ENCODE results near the gene SNX14. TPM values are rescaled to one million over a fixed set of nuclear protein-coding genes. Genes with fewer than 3 reads are reported as not detected.

The SNX14 gene
- total and polyA plus RNA-seq, 8 donors, result 11.2 to 209 (median 61.5) TPM

DNA sequence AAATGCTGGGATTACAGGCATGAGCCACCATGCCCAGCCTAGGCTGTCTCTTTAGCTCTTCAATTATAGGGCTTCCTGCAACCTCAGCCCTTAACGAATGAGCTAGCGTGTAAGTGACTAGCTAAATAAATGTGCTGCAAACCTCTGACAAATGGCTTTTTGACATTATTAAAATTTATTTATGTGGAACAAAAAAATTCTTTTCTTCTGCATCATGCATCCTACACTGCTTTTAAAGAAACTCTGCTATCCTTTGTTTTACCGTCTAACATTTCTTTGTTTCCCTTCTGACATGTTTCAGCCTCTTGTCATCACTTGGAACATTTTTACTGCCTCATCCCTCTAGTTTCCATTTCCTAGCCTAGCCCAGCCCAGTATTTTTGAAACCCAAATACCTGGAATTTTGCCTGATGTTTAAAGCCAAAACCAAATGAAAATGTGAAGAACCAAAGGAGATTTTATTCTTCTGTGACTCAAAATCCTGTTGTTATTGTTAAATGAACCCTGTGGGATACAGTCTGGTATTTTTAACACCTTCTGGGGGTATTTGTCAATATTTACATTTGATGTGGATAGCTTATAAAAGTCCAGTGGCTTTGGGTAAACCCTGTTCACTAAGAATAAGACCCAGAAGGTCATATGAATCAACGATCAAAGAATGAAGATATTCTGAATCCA lies 134.3 kb downstream of the SNX14 start:
- TF ChIP-seq POLR2AphosphoS5 (IDR thresholded peaks at IDR 0.05) (no peak), POLR2A (IDR thresholded peaks at IDR 0.05) (no peak), EP300 (IDR thresholded peaks at IDR 0.05) (no peak)
- TF ChIP-seq, protein P1, sequence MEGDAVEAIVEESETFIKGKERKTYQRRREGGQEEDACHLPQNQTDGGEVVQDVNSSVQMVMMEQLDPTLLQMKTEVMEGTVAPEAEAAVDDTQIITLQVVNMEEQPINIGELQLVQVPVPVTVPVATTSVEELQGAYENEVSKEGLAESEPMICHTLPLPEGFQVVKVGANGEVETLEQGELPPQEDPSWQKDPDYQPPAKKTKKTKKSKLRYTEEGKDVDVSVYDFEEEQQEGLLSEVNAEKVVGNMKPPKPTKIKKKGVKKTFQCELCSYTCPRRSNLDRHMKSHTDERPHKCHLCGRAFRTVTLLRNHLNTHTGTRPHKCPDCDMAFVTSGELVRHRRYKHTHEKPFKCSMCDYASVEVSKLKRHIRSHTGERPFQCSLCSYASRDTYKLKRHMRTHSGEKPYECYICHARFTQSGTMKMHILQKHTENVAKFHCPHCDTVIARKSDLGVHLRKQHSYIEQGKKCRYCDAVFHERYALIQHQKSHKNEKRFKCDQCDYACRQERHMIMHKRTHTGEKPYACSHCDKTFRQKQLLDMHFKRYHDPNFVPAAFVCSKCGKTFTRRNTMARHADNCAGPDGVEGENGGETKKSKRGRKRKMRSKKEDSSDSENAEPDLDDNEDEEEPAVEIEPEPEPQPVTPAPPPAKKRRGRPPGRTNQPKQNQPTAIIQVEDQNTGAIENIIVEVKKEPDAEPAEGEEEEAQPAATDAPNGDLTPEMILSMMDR (IDR thresholded peaks at IDR 0.05), result no peak
- H3K36me3 ChIP-seq, result no peaks in the 10 kb centered on the region
- 49 to 66% (median 55%) methylated on average over 4 of the region's 4 CpGs for WGBS, 5 donors
- H3K4me3 ChIP-seq, result no peak overlapping the region
- no peaks in the 10 kb centered on the region for H3K27me3 ChIP-seq
- H3K27ac ChIP-seq, result peak overlapping the region in 3 of 5 donors; percentile 56 to 60 (median 58)
- intact Hi-C loops (cut with DNase I; ENCODE audit: low total_unique reads), result no loop called here
- no peaks in the 10 kb centered on the region for H3K9me3 ChIP-seq
- peaks cover 16 to 69% (median 38%) of the 10 kb centered on the region in 4 donors for H3K4me1 ChIP-seq
- DNase-seq, result peak in 1 of 2 donors; percentile 42

DNA sequence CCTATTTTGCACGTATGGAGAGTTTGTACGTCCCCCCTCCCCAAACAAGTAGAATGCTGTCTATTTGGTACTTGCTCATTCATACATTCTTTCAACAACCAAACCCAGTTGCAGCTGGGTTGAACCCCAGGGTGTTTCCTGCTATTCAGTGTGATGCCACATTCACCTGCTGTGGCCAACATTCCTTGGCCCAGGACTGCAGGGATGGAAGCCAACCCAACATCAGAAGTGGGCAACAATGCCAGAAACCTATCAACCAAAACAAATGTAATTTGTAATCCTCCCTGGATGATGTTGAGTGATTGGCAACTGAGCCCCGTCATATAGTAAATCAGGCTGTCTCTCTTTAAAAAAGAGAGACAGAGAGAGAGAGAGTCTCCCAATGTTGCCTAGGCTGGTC lies 134.9 kb downstream of the SNX14 start:
- no peak for TF ChIP-seq POLR2AphosphoS5 (IDR thresholded peaks at IDR 0.05)
- TF ChIP-seq EP300 (IDR thresholded peaks at IDR 0.05), result no peak
- TF ChIP-seq POLR2A (IDR thresholded peaks at IDR 0.05), result no peak
- TF ChIP-seq, protein P1 (IDR thresholded peaks at IDR 0.05), result no peak
- no peak overlapping the region for H3K4me3 ChIP-seq
- no peaks in the 10 kb centered on the region for H3K9me3 ChIP-seq
- intact Hi-C loops (cut with DNase I; ENCODE audit: low total_unique reads), result no loop called here
- WGBS, 5 donors, result 66 to 93% (median 78%) methylated on average over 3 of the region's 3 CpGs
- H3K4me1 ChIP-seq, result peaks cover 15 to 67% (median 36%) of the 10 kb centered on the region in 4 donors
- DNase-seq, result no peak
- no peaks in the 10 kb centered on the region for H3K36me3 ChIP-seq
- peak overlapping the region in 3 of 5 donors; percentile 56 to 60 (median 58) for H3K27ac ChIP-seq
- H3K27me3 ChIP-seq, result no peaks in the 10 kb centered on the region

DNA sequence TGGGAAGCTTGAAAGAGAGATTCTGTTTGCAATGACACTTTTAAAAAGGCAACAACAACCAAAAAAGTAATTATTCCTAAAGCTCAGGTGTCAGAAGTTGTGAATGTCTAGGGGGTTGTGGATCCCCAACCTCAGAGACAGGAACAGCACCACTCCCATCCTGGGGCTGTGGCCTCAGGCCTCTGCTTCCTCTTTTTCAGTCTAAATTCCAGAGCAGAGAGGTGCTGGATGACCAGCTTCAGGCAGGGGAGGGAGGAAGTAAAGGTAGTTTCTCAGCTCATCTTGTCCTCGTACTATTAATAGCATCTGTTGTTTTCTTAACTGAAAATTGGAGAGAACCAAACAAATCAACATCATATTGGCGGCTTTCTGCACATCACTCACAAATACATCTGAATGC lies 135.5 kb downstream of the SNX14 start:
- intact Hi-C loops (cut with DNase I; ENCODE audit: low total_unique reads), result no loop called here
- no peaks in the 10 kb centered on the region for H3K36me3 ChIP-seq
- H3K4me1 ChIP-seq, result peaks cover 16 to 64% (median 37%) of the 10 kb centered on the region in 4 donors
- no peaks in the 10 kb centered on the region for H3K9me3 ChIP-seq
- no peak overlapping the region for H3K4me3 ChIP-seq
- H3K27ac ChIP-seq, result peak overlapping the region in 3 of 5 donors; percentile 56 to 60 (median 58)
- DNase-seq, result no peak
- TF ChIP-seq POLR2A (IDR thresholded peaks at IDR 0.05), result no peak
- WGBS, 5 donors, result 58 to 82% (median 66%) methylated on average over 2 of the region's 2 CpGs
- no peaks in the 10 kb centered on the region for H3K27me3 ChIP-seq

DNA sequence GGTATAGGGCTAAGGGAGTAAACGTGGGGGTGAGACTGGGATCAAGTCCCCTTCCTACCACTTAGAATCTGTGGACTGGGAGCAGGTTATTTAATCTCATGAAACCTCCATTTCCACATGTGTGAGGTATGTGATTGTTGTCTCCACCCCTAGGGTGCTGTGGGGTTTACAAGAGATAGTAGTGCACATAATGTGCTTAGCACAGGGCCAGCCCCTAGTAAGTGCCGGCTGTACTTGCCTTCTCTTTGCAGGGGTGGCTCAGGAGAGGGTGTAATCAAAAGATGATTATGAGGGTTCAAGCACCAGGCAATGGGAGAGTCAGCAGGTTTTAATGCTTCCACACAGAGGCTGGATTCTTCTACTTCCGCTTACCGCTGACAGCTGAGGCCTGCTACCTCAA lies 136.9 kb downstream of the SNX14 start:
- no peaks in the 10 kb centered on the region for H3K36me3 ChIP-seq
- DNase-seq, result no peak
- 72 to 89% (median 84%) methylated on average over 4 of the region's 4 CpGs for WGBS, 5 donors
- no peak overlapping the region for H3K4me3 ChIP-seq
- no peaks in the 10 kb centered on the region for H3K27me3 ChIP-seq
- H3K9me3 ChIP-seq, result no peaks in the 10 kb centered on the region
- TF ChIP-seq POLR2A (IDR thresholded peaks at IDR 0.05) (no peak), EP300 (IDR thresholded peaks at IDR 0.05) (no peak), POLR2AphosphoS5 (IDR thresholded peaks at IDR 0.05) (no peak)
- TF ChIP-seq, protein P1 (IDR thresholded peaks at IDR 0.05), result no peak
- H3K27ac ChIP-seq, result no peak overlapping the region
- intact Hi-C loops (cut with DNase I; ENCODE audit: low total_unique reads), result no loop called here
- peaks cover 16 to 65% (median 41%) of the 10 kb centered on the region in 4 donors for H3K4me1 ChIP-seq

Other genes with a start within 250 kb of the SNX14 start
- 10 to 100 TPM in 3 of 5 donors, 1 to 10 TPM in 2; 6.8 to 18.8 (median 16.0) TPM for gene NT5E, start 143.8 kb downstream of the SNX14 start, total RNA-seq
- 1 to 10 TPM; 2.9 to 4.1 (median 2.9) TPM for gene NT5E, start 143.8 kb downstream of the SNX14 start, polyA plus RNA-seq
- gene SYNCRIP, start 49.0 kb upstream of the SNX14 start, total RNA-seq, result 100 to 1,000 TPM in 2 of 5 donors, 10 to 100 TPM in 3; 26.4 to 180 (median 69.6) TPM
- 10 to 100 TPM; 26.0 to 35.9 (median 30.8) TPM for gene SYNCRIP, start 49.0 kb upstream of the SNX14 start, polyA plus RNA-seq

All from stomach (tissue), 9 donors.